Karpas-422 (cell line): Measurements from ENCODE around the gene WDR26. TPM values are rescaled to one million over a fixed set of nuclear protein-coding genes. Genes with fewer than 3 reads are reported as not detected.

Source experiments
- DNase-seq: peaks from one replicate; pipeline ENCODE4 v3.0.0-alpha.2; 2015
- H2AFZ ChIP-seq: fragments of 200-600 bp; sonication (generic); 2 replicates; pipeline ENCODE4 v1.6.1; 2014; ENCODE audit warnings: antibody characterized with exemption, low read length, mixed read lengths
- H3K27ac ChIP-seq: fragments of 200-600 bp; sonication (generic); 2 replicates; pipeline ENCODE4 v1.5.1; 2014; ENCODE audit warnings: mild to moderate bottlenecking, low read length, moderate library complexity
- H3K27me3 ChIP-seq: fragments of 200-600 bp; sonication (generic); 2 replicates; pipeline ENCODE4 v1.6.1; 2014; ENCODE audit warnings: low read length, mixed read lengths
- H3K36me3 ChIP-seq: fragments of 200-600 bp; sonication (generic); 2 replicates; pipeline ENCODE4 v1.6.1; 2014; ENCODE audit warnings: low read length, mixed read lengths; ENCODE audit not compliant: insufficient read depth
- H3K4me1 ChIP-seq: fragments of 200-600 bp; sonication (generic); 2 replicates; pipeline ENCODE4 v1.6.1; 2014; ENCODE audit warnings: mild to moderate bottlenecking, low read length, mixed read lengths
- H3K4me2 ChIP-seq: fragments of 200-600 bp; sonication (generic); 2 replicates; pipeline ENCODE4 v1.6.1; 2014; ENCODE audit warnings: low read length, low read depth, mild to moderate bottlenecking; ENCODE audit not compliant: poor library complexity, severe bottlenecking
- H3K4me3 ChIP-seq: fragments of 200-600 bp; sonication (generic); 2 replicates; pipeline ENCODE4 v1.5.1; 2014; ENCODE audit warnings: mild to moderate bottlenecking, antibody characterized with exemption, low read length, mixed read lengths
- H3K79me2 ChIP-seq: fragments of 200-600 bp; sonication (generic); 2 replicates; pipeline ENCODE4 v1.6.1; 2014; ENCODE audit warnings: mild to moderate bottlenecking, low read length, mixed read lengths
- H3K9ac ChIP-seq: fragments of 200-600 bp; sonication (generic); 2 replicates; pipeline ENCODE4 v1.6.0; 2014; ENCODE audit warnings: low read length
- H3K9me2 ChIP-seq: fragments of 200-600 bp; sonication (generic), shearing (Covaris generic); replicated peaks from 2 replicates; pipeline ENCODE4 v1.6.0; 2014; ENCODE audit warnings: mild to moderate bottlenecking, low read length, moderate library complexity; ENCODE audit not compliant: insufficient read depth
- H3K9me3 ChIP-seq: fragments of 300-700, 200-600 bp; sonication (generic); 2 replicates; pipeline ENCODE4 v1.6.1; 2014; ENCODE audit warnings: low read length, mixed read lengths
- H4K20me1 ChIP-seq: fragments of 200-600 bp; sonication (generic); 2 replicates; pipeline ENCODE4 v1.6.1; 2014; ENCODE audit warnings: mild to moderate bottlenecking, antibody characterized with exemption, low read length, low read depth; ENCODE audit not compliant: insufficient read depth
- total RNA-seq: library from RNA; depleted of rRNA; stranded (reverse); fragments of >200 nt; shearing (Covaris generic); gene quantifications from 2 replicates; pipeline ENCODE4 v1.2.3, GENCODE V29; 2014; ENCODE audit warnings: low replicate concordance

The WDR26 gene
- total RNA-seq, 1 experiment from 2014 or later: 95.2 TPM

DNA sequence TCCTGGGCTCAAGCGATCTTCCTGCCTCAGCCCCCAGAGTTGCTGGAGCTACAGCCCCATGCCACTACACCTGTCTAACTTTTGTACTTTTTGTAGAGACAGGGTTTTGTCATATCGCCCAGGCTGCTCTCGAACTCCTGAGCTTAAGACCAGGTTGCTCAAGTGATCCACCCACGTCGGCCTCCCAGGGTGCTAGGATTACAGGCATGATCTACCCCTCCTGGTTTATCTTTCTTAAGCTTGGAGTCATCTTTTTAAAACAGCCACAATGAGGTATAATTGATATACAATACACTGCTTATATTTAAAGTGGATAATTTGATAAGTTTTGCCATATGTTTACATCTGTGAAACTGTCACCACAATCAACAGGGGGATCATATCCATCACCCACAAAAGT lies 25.4 kb upstream of the WDR26 start:
- H3K4me2 ChIP-seq: no peak overlapping the region
- no peaks in the 10 kb centered on the region for H3K9me2 ChIP-seq
- 0 out of 2 replicates have a peak, but pooled peaks cover 3% of the 10 kb centered on the region for H4K20me1 ChIP-seq
- no peak overlapping the region for H3K27ac ChIP-seq
- no peak overlapping the region for H2AFZ ChIP-seq
- H3K9ac ChIP-seq: no peak overlapping the region
- no peak overlapping the region for H3K4me3 ChIP-seq
- no peaks in the 10 kb centered on the region for H3K9me3 ChIP-seq
- no peak for DNase-seq
- no peaks in the 10 kb centered on the region for H3K27me3 ChIP-seq
- no peaks in the 10 kb centered on the region for H3K4me1 ChIP-seq
- no peaks in the 10 kb centered on the region for H3K36me3 ChIP-seq
- H3K79me2 ChIP-seq: no peaks in the 10 kb centered on the region

- no peaks in the 10 kb centered on the region for H3K4me1 ChIP-seq
- no peaks in the 10 kb centered on the region for H3K9me2 ChIP-seq
- H3K27ac ChIP-seq: no peak overlapping the region
- no peaks in the 10 kb centered on the region for H3K79me2 ChIP-seq
- no peak overlapping the region for H3K4me3 ChIP-seq
- no peaks in the 10 kb centered on the region for H3K9me3 ChIP-seq
- H3K9ac ChIP-seq: no peak overlapping the region
- DNase-seq: no peak
- H3K4me2 ChIP-seq: no peak overlapping the region
- H4K20me1 ChIP-seq: 0 out of 2 replicates have a peak, but pooled peaks cover 3% of the 10 kb centered on the region
- H3K27me3 ChIP-seq: no peaks in the 10 kb centered on the region
- H3K36me3 ChIP-seq: no peaks in the 10 kb centered on the region
- no peak overlapping the region for H2AFZ ChIP-seq
These were observed 24.4 kb upstream of the WDR26 start for GRCh38 chr1:224458996-224459395.

GRCh38 chr1:224458296-224458695 lies 23.7 kb upstream of the WDR26 start:
- Histone ChIP-seq H3K4me3 (no peak overlapping the region), H3K4me2 (no peak overlapping the region), H2AFZ (no peak overlapping the region), H3K4me1 (no peaks in the 10 kb centered on the region), H3K27me3 (no peaks in the 10 kb centered on the region), H3K9me2 (no peaks in the 10 kb centered on the region), H3K27ac (no peak overlapping the region), H4K20me1 (0 out of 2 replicates have a peak, but pooled peaks cover 3% of the 10 kb centered on the region), H3K79me2 (no peaks in the 10 kb centered on the region), H3K36me3 (no peaks in the 10 kb centered on the region), H3K9ac (no peak overlapping the region), H3K9me3 (no peaks in the 10 kb centered on the region)
- DNase-seq: no peak

- no peak for DNase-seq
- 0 out of 2 replicates have a peak, but pooled peaks cover 3% of the 10 kb centered on the region for H4K20me1 ChIP-seq
- no peak overlapping the region for H3K27ac ChIP-seq
- no peaks in the 10 kb centered on the region for H3K9me3 ChIP-seq
- H3K9ac ChIP-seq: no peak overlapping the region
- no peak overlapping the region for H3K4me2 ChIP-seq
- H3K4me3 ChIP-seq: no peak overlapping the region
- H2AFZ ChIP-seq: no peak overlapping the region
- H3K27me3 ChIP-seq: no peaks in the 10 kb centered on the region
- H3K9me2 ChIP-seq: no peaks in the 10 kb centered on the region
- no peaks in the 10 kb centered on the region for H3K4me1 ChIP-seq
- H3K36me3 ChIP-seq: no peaks in the 10 kb centered on the region
- H3K79me2 ChIP-seq: no peaks in the 10 kb centered on the region
These were observed 23.2 kb upstream of the WDR26 start for GRCh38 chr1:224457782-224458144.

DNA sequence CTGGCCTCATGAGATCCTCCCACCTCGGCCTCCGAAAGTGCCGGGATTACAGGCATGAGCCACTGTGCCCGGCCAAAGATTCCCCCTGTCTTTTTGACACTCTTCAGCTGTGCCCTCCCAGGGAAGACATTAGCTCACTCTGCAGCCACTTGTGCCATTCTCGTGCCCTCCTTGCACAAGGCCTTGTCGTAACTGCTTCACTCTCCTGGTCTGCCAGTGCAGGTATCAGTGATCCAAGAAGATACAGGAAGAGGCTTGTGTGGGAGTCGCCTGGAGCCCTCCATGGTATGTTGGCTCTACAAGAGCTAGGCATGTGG lies 22.0 kb upstream of the WDR26 start:
- Histone ChIP-seq H3K9ac (no peak overlapping the region), H4K20me1 (0 out of 2 replicates have a peak, but pooled peaks cover 3% of the 10 kb centered on the region), H3K36me3 (no peaks in the 10 kb centered on the region), H3K4me1 (no peaks in the 10 kb centered on the region), H3K9me2 (no peaks in the 10 kb centered on the region), H3K4me2 (no peak overlapping the region), H3K9me3 (no peaks in the 10 kb centered on the region), H3K79me2 (peaks cover 3% of the 10 kb centered on the region; the same call in 1 of the 2 replicates), H2AFZ (no peak overlapping the region), H3K27ac (no peak overlapping the region), H3K4me3 (no peak overlapping the region), H3K27me3 (no peaks in the 10 kb centered on the region)
- no peak for DNase-seq

- Histone ChIP-seq H3K79me2 (peaks cover 17% of the 10 kb centered on the region), H3K4me3 (no peak overlapping the region), H3K27ac (no peak overlapping the region), H3K36me3 (no peaks in the 10 kb centered on the region), H3K9me3 (no peaks in the 10 kb centered on the region), H3K4me2 (no peak overlapping the region), H2AFZ (no peak overlapping the region), H3K9ac (no peak overlapping the region), H4K20me1 (no peaks in the 10 kb centered on the region), H3K4me1 (no peaks in the 10 kb centered on the region), H3K9me2 (no peaks in the 10 kb centered on the region), H3K27me3 (no peaks in the 10 kb centered on the region)
- no peak for DNase-seq
These were observed 19.9 kb upstream of the WDR26 start for GRCh38 chr1:224454402-224455055.

DNA sequence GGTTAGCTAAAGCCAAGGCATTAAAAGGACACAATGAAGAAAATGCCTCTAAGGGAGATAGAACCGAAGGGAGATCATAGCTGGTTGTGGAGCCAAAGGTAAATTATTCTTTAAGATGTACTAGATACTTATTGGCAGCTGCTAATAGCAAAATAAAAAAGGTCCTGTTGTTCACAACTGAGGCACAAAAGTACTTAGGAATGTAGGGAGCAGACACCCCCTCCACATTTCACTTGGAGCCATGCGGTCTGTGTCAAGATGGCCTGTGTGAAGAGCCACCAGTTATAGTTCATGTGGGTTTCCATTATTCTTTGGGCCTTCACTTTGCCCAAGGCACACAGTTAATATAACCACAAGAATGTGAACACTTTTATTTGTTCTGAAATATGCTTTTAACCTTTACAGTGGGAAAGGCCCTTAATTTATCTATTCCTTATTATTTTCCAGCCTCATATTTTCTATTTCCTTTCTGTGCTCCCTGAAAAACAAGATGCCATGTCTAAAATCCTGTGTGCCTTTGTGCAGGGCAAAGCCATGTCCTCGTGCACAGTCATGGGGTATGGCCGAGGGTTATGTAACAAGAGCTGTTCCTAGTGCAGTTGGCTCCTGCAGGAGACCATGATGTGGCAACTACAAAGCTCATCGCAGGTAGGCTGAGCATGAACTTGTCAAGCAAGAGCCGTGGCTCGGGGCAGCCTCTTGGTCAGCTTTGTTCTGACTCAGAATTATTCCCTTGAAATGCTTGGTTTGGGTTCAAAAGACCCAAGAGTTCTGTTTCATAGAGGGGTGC lies 16.2 kb upstream of the WDR26 start:
- Histone ChIP-seq H2AFZ (no peak overlapping the region), H3K4me1 (no peaks in the 10 kb centered on the region), H3K9ac (no peak overlapping the region), H4K20me1 (no peaks in the 10 kb centered on the region), H3K9me3 (no peaks in the 10 kb centered on the region), H3K27ac (no peak overlapping the region), H3K27me3 (no peaks in the 10 kb centered on the region), H3K4me3 (no peak overlapping the region), H3K36me3 (0 out of 2 replicates have a peak, but pooled peaks cover 2% of the 10 kb centered on the region), H3K4me2 (no peak overlapping the region), H3K9me2 (no peaks in the 10 kb centered on the region), H3K79me2 (peaks cover 46% of the 10 kb centered on the region)
- no peak for DNase-seq

GRCh38 chr1:224450159-224450558 lies 15.6 kb upstream of the WDR26 start:
- Histone ChIP-seq H3K79me2 (peaks cover 50% of the 10 kb centered on the region), H3K4me1 (no peaks in the 10 kb centered on the region), H3K27ac (no peak overlapping the region), H3K9ac (no peak overlapping the region), H3K27me3 (no peaks in the 10 kb centered on the region), H2AFZ (no peak overlapping the region), H4K20me1 (no peaks in the 10 kb centered on the region), H3K9me3 (no peaks in the 10 kb centered on the region), H3K4me2 (no peak overlapping the region), H3K9me2 (no peaks in the 10 kb centered on the region), H3K36me3 (0 out of 2 replicates have a peak, but pooled peaks cover 2% of the 10 kb centered on the region), H3K4me3 (no peak overlapping the region)
- no peak for DNase-seq
